AG04450 (cell line): ENCODE measurements around the gene HTR1B. TPM values are rescaled to one million over a fixed set of nuclear protein-coding genes. Genes with fewer than 3 reads are reported as not detected.

Experiments
- CTCF ChIA-PET: fragments of 300-600, 350-600 bp; formaldehyde crosslinking; extraction: SDS; loops from one replicate; lab custom pipeline; 2022; ENCODE audit warnings: antibody characterized with exemption, inconsistent platforms; lab: Charles Lee
- POLR2A ChIA-PET: fragments of 350-600 bp; formaldehyde crosslinking; extraction: SDS; loops from one replicate; lab custom pipeline; 2021; ENCODE audit warnings: antibody characterized with exemption, inconsistent platforms; lab: Yijun Ruan, JAX
- DNase-seq: peaks from one replicate; pipeline ENCODE4 v3.0.0-alpha.2; 2011; ENCODE audit warnings: low read depth, low spot score
- H3K27ac ChIP-seq: one replicate; pipeline ENCODE4 v1.5.1; 2012; ENCODE audit warnings: low read depth, low read length, control low read depth
- H3K27me3 ChIP-seq: one replicate; pipeline ENCODE4 v1.6.0; 2012; ENCODE audit warnings: low read length; ENCODE audit not compliant: control insufficient read depth, insufficient read depth
- H3K4me3 ChIP-seq: 2 replicates; pipeline ENCODE4 v1.5.1; 2011; ENCODE audit warnings: mild to moderate bottlenecking, low read depth, low read length, control low read depth
- H3K9me3 ChIP-seq: 2 replicates; pipeline ENCODE4 v1.5.1; 2012; ENCODE audit warnings: low read length; ENCODE audit not compliant: control insufficient read depth, insufficient read depth
- CTCF ChIP-seq: IDR thresholded peaks from 2 replicates; pipeline ENCODE4 v1.5.1; 2011; ENCODE audit warnings: low read depth, low read length, control low read depth, inconsistent platforms
- polyA plus RNA-seq: library from polyadenylated mRNA; depleted of rRNA; stranded (reverse); fragments of >200 nt; gene quantifications from 2 replicates; pipeline ENCODE4 v1.2.3, GENCODE V29; 2011

HTR1B gene
- polyA plus RNA-seq, 1 experiment: 0.86 TPM

- Histone ChIP-seq H3K27ac (no peak overlapping the region), H3K27me3 (no peaks in the 10 kb centered on the region), H3K9me3 (no peaks in the 10 kb centered on the region), H3K4me3 (no peak overlapping the region)
- ChIA-PET POLR2A (no interaction called here), CTCF (interaction anchor here (1.0 to 1.8 kb wide), 3 partner anchors 15 to 1558 kb away, joined by 3 to 5 read pairs (median 4); no protein-coding TSS in a partner anchor)
- TF ChIP-seq CTCF: peak; percentile 46
- DNase-seq: no peak
Observed at GRCh38 chr6:77450924-77451323, 12.4 kb downstream of the HTR1B start.

- no peak for TF ChIP-seq CTCF
- CTCF ChIA-PET: interaction anchor here (3.9 kb wide), 1 partner anchor 9 kb away, joined by 21 read pairs; no protein-coding TSS in a partner anchor
- no peak for DNase-seq
- no peaks in the 10 kb centered on the region for H3K27me3 ChIP-seq
- POLR2A ChIA-PET: no interaction called here
- no peaks in the 10 kb centered on the region for H3K9me3 ChIP-seq
- no peak overlapping the region for H3K4me3 ChIP-seq
- H3K27ac ChIP-seq: no peak overlapping the region
Observed at GRCh38 chr6:77448546-77448945, 14.7 kb downstream of the HTR1B start.

- Histone ChIP-seq H3K27me3 (no peaks in the 10 kb centered on the region), H3K4me3 (no peak overlapping the region), H3K27ac (no peak overlapping the region), H3K9me3 (no peaks in the 10 kb centered on the region)
- DNase-seq: no peak
- POLR2A ChIA-PET: no interaction called here
- CTCF ChIA-PET: interaction anchor here (3.9 kb wide), 1 partner anchor 10 kb away, joined by 21 read pairs; no protein-coding TSS in a partner anchor
- no peak for TF ChIP-seq CTCF
Observed at GRCh38 chr6:77447254-77447653, 16.0 kb downstream of the HTR1B start.

GRCh38 chr6:77446249-77446648 is 17.0 kb downstream of the HTR1B start:
- Histone ChIP-seq H3K9me3 (no peaks in the 10 kb centered on the region), H3K4me3 (no peak overlapping the region), H3K27ac (no peak overlapping the region), H3K27me3 (no peaks in the 10 kb centered on the region)
- ChIA-PET POLR2A (no interaction called here), CTCF (interaction anchor here (3.9 kb wide), 1 partner anchor 11 kb away, joined by 21 read pairs; no protein-coding TSS in a partner anchor)
- no peak for TF ChIP-seq CTCF
- DNase-seq: no peak

GRCh38 chr6:77445214-77445613 is 18.1 kb downstream of the HTR1B start:
- POLR2A ChIA-PET: no interaction called here
- Histone ChIP-seq H3K4me3 (no peak overlapping the region), H3K9me3 (no peaks in the 10 kb centered on the region), H3K27ac (no peak overlapping the region), H3K27me3 (no peaks in the 10 kb centered on the region)
- DNase-seq: no peak
- no peak for TF ChIP-seq CTCF
- CTCF ChIA-PET: interaction anchor here (2.0 kb wide), 1 partner anchor 21 kb away, joined by 10 read pairs; no protein-coding TSS in a partner anchor
